Sigmoid colon (tissue), 4 donors: ENCODE measurements around the gene SULT1A2.

Source experiments
- CTCF ChIP-seq, 4 experiments: fragments of 450-650 bp in 3 of 4; fragments of 200-600 bp in 1 of 4; IDR thresholded peaks; one replicate each; pipeline ENCODE4 v1.5.1; 2016 to 2019; ENCODE audit warnings: antibody characterized with exemption in 4 of 4, mild to moderate bottlenecking in 3 of 4, moderate library complexity in 2 of 4
- EP300 ChIP-seq, 4 donors: sonication (generic); formaldehyde crosslinking; IDR thresholded peaks; one replicate each; pipeline ENCODE4 v1.6.1; 2017; ENCODE audit warnings: antibody characterized with exemption in 4 of 4
- POLR2A ChIP-seq, 2 donors: fragments of 450-650 bp; IDR thresholded peaks; one replicate each; pipeline ENCODE4 v1.6.1; 2016; ENCODE audit warnings: antibody characterized with exemption in 2 of 2, mild to moderate bottlenecking in 2 of 2, moderate library complexity in 2 of 2

GRCh38 chr16:28554634-28555423 is 42.0 kb downstream of the SULT1A2 start:
- TF ChIP-seq CTCF (IDR thresholded peaks at IDR 0.05): no peak
- no peak for TF ChIP-seq POLR2A (IDR thresholded peaks at IDR 0.05)
- no peak for TF ChIP-seq EP300 (IDR thresholded peaks at IDR 0.05)
